Vagina (tissue), 2 donors: ENCODE results near the gene KAZN. TPM values are rescaled to one million over a fixed set of nuclear protein-coding genes. Genes with fewer than 3 reads are reported as not detected.

ENCODE experiments used
- DNase-seq, 2 donors: peaks; one replicate each; pipeline ENCODE4 v3.0.0-alpha.2; 2017; ENCODE audit errors: extremely low spot score in 2 of 2
- H3K27ac ChIP-seq: fragments of 200-600 bp; sonication (generic); one replicate; pipeline ENCODE4 v1.5.1; 2019
- H3K27me3 ChIP-seq: fragments of 200-600 bp; sonication (generic); one replicate; pipeline ENCODE4 v1.5.1; 2019
- H3K36me3 ChIP-seq, 2 donors: fragments of 200-600 bp; sonication (generic); one replicate each; pipeline ENCODE4 v1.5.1; 2017 to 2019
- H3K4me1 ChIP-seq: fragments of 200-600 bp; sonication (generic); one replicate; pipeline ENCODE4 v1.5.1; 2019
- H3K4me3 ChIP-seq, 2 donors: fragments of 200-600 bp; sonication (generic); 1 replicate in 1 of 2; 2 replicates in 1 of 2; pipeline ENCODE4 v1.5.1; 2016 to 2019
- H3K9me3 ChIP-seq: fragments of 200-600 bp; sonication (generic); one replicate; pipeline ENCODE4 v1.5.1; 2019
- CTCF ChIP-seq, 3 experiments: fragments of 450-650 bp in 2 of 3; fragments of 200-600 bp in 1 of 3; sonication (generic) in 1 of 3; IDR thresholded peaks; one replicate each; pipeline ENCODE4 v1.5.1; 2017 to 2019; ENCODE audit warnings: antibody characterized with exemption in 3 of 3, mild to moderate bottlenecking in 2 of 3, moderate library complexity in 2 of 3
- POLR2A ChIP-seq, 2 donors: fragments of 450-650 bp; IDR thresholded peaks; one replicate each; pipeline ENCODE4 v1.6.1; 2017; ENCODE audit warnings: antibody characterized with exemption in 2 of 2, mild to moderate bottlenecking in 2 of 2, moderate library complexity in 2 of 2
- POLR2AphosphoS5 ChIP-seq, 2 donors: sonication (generic); formaldehyde crosslinking; IDR thresholded peaks; one replicate each; pipeline ENCODE4 v1.9.0; 2017; ENCODE audit warnings: antibody characterized with exemption in 2 of 2, mild to moderate bottlenecking in 2 of 2, low read depth in 1 of 2; ENCODE audit not compliant: insufficient read depth in 1 of 2
- intact Hi-C: fragments of 100-400 bp; cut with DNase I; formaldehyde crosslinking; loops from one replicate; pipeline ENCODE4 v1.15.1; 2023
- total RNA-seq: library from RNA; depleted of rRNA; stranded (reverse); fragments of >200 nt; gene quantifications from one replicate; pipeline ENCODE4 v1.2.3, GENCODE V29; 2016

Gene KAZN
- total RNA-seq, 1 donor from 2014 or later = 29.5 TPM

GRCh38 chr1:14707531-14708445 lies 109.3 kb downstream of the KAZN start:
- H3K4me3 ChIP-seq = no peak overlapping the region
- intact Hi-C loops = no loop called here
- H3K4me1 ChIP-seq = peaks cover 5% of the 10 kb centered on the region
- H3K36me3 ChIP-seq = no peaks in the 10 kb centered on the region
- no peaks in the 10 kb centered on the region for H3K9me3 ChIP-seq
- TF ChIP-seq POLR2A (IDR thresholded peaks at IDR 0.05) = no peak
- TF ChIP-seq POLR2AphosphoS5 (IDR thresholded peaks at IDR 0.05; ENCODE audit: insufficient read depth in 1 of 2, low read depth in 1 of 2) = no peak
- no peak for TF ChIP-seq CTCF (IDR thresholded peaks at IDR 0.05)
- DNase-seq = no peak
- H3K27ac ChIP-seq = no peak overlapping the region
- H3K27me3 ChIP-seq = no peaks in the 10 kb centered on the region

GRCh38 chr1:14710331-14710730 lies 111.8 kb downstream of the KAZN start:
- H3K4me1 ChIP-seq = peaks cover 5% of the 10 kb centered on the region
- H3K27me3 ChIP-seq = no peaks in the 10 kb centered on the region
- intact Hi-C loops = no loop called here
- DNase-seq = no peak
- H3K4me3 ChIP-seq = no peak overlapping the region
- H3K27ac ChIP-seq = no peak overlapping the region
- H3K9me3 ChIP-seq = no peaks in the 10 kb centered on the region
- TF ChIP-seq CTCF (IDR thresholded peaks at IDR 0.05) = no peak
- no peaks in the 10 kb centered on the region for H3K36me3 ChIP-seq

GRCh38 chr1:14712136-14712535 lies 113.7 kb downstream of the KAZN start:
- Histone ChIP-seq H3K27ac (no peak overlapping the region), H3K36me3 (no peaks in the 10 kb centered on the region), H3K4me1 (peaks cover 5% of the 10 kb centered on the region), H3K27me3 (no peaks in the 10 kb centered on the region), H3K9me3 (no peaks in the 10 kb centered on the region), H3K4me3 (no peak overlapping the region)
- no peak for TF ChIP-seq POLR2A (IDR thresholded peaks at IDR 0.05)
- TF ChIP-seq CTCF (IDR thresholded peaks at IDR 0.05) = no peak
- TF ChIP-seq POLR2AphosphoS5 (IDR thresholded peaks at IDR 0.05; ENCODE audit: insufficient read depth in 1 of 2, low read depth in 1 of 2) = no peak
- intact Hi-C loops = no loop called here
- DNase-seq = no peak

- Histone ChIP-seq H3K4me1 (peaks cover 5% of the 10 kb centered on the region), H3K9me3 (no peaks in the 10 kb centered on the region), H3K4me3 (no peak overlapping the region), H3K27me3 (no peaks in the 10 kb centered on the region), H3K36me3 (no peaks in the 10 kb centered on the region), H3K27ac (no peak overlapping the region)
- DNase-seq = no peak
- TF ChIP-seq CTCF (IDR thresholded peaks at IDR 0.05) (no peak), POLR2AphosphoS5 (IDR thresholded peaks at IDR 0.05; ENCODE audit: insufficient read depth in 1 of 2, low read depth in 1 of 2) (peak in 1 of 2 donors; percentile 37), POLR2A (IDR thresholded peaks at IDR 0.05) (no peak)
- intact Hi-C loops = no loop called here
These were observed 114.6 kb downstream of the KAZN start for GRCh38 chr1:14713077-14713476.

DNA sequence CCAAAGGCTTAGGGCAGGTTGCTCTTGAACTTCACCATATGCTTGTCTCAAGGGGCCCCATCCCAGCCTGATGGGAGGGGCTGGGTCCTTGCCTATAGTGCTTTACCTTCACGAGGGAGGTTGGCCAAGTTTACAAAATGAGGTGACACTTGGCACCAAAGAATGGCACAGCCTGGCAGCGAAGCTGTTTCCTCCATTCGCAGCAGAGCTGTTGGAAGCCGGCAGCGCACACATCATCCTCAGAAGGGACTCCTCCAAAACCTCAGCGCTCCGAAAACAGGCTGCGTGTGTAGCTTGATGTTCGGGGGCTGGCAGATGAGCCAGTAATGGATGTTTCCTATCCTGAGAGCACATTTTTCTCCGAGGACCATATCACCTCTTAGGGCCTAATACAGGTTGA lies 116.8 kb downstream of the KAZN start:
- H3K27ac ChIP-seq = no peak overlapping the region
- H3K27me3 ChIP-seq = no peaks in the 10 kb centered on the region
- no peak overlapping the region for H3K4me3 ChIP-seq
- intact Hi-C loops = no loop called here
- H3K36me3 ChIP-seq = no peaks in the 10 kb centered on the region
- no peaks in the 10 kb centered on the region for H3K9me3 ChIP-seq
- no peaks in the 10 kb centered on the region for H3K4me1 ChIP-seq
- no peak for TF ChIP-seq POLR2A (IDR thresholded peaks at IDR 0.05)
- TF ChIP-seq POLR2AphosphoS5 (IDR thresholded peaks at IDR 0.05; ENCODE audit: insufficient read depth in 1 of 2, low read depth in 1 of 2) = no peak
- no peak for TF ChIP-seq CTCF (IDR thresholded peaks at IDR 0.05)
- DNase-seq = no peak
